ENCODE data around the gene SYNJ1. TPM values are rescaled to one million over a fixed set of nuclear protein-coding genes. Genes with fewer than 3 reads are reported as not detected.

SYNJ1 gene
- total RNA-seq, 1 donor = 6.2 TPM

DNA sequence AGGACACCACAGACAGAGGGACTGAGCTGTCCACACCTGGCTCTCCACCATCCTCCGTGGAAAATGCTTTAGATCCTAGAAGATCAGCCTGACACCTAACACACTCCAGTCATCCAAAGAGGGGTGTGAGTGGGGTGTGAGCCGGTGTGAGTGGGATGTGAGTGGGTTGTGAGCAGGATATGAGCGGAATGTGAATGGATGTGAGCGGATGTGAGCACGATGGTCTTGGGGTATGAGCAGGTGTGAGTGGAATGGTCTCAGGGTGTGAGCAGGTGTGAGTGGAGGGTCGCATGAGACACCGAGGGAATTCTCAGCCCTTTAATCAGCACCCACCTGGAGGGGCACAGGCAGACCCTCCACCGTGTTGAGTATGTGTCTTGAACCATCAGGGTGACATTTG lies 143.3 kb downstream of the SYNJ1 start:
- Histone ChIP-seq H4K20me1 (ENCODE audit: insufficient read depth, low read length) (no peaks in the 10 kb centered on the region), H3K9me3 (ENCODE audit: low read depth, low read length) (no peaks in the 10 kb centered on the region), H3K4me1 (ENCODE audit: insufficient read depth, low read length) (no peaks in the 10 kb centered on the region), H2AFZ (ENCODE audit: low read length) (no peak overlapping the region), H3K4me3 (ENCODE audit: insufficient read depth, low read length) (no peak overlapping the region), H3K4me2 (ENCODE audit: insufficient read depth, low read length) (no peak overlapping the region), H3K27me3 (ENCODE audit: insufficient read depth, low read length) (peaks cover 32% of the 10 kb centered on the region), H3K27ac (ENCODE audit: low read depth, low read length) (no peak overlapping the region), H3K36me3 (ENCODE audit: insufficient read depth, low read length) (no peaks in the 10 kb centered on the region), H3K79me2 (ENCODE audit: insufficient read depth, low read length) (no peaks in the 10 kb centered on the region)
- TF ChIP-seq, protein P1, sequence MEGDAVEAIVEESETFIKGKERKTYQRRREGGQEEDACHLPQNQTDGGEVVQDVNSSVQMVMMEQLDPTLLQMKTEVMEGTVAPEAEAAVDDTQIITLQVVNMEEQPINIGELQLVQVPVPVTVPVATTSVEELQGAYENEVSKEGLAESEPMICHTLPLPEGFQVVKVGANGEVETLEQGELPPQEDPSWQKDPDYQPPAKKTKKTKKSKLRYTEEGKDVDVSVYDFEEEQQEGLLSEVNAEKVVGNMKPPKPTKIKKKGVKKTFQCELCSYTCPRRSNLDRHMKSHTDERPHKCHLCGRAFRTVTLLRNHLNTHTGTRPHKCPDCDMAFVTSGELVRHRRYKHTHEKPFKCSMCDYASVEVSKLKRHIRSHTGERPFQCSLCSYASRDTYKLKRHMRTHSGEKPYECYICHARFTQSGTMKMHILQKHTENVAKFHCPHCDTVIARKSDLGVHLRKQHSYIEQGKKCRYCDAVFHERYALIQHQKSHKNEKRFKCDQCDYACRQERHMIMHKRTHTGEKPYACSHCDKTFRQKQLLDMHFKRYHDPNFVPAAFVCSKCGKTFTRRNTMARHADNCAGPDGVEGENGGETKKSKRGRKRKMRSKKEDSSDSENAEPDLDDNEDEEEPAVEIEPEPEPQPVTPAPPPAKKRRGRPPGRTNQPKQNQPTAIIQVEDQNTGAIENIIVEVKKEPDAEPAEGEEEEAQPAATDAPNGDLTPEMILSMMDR (IDR thresholded peaks at IDR 0.05; ENCODE audit: extremely low read depth, low read depth, low read length) = no peak
- no peak for DNase-seq (ENCODE audit: insufficient read length, low spot score, missing footprints)

DNA sequence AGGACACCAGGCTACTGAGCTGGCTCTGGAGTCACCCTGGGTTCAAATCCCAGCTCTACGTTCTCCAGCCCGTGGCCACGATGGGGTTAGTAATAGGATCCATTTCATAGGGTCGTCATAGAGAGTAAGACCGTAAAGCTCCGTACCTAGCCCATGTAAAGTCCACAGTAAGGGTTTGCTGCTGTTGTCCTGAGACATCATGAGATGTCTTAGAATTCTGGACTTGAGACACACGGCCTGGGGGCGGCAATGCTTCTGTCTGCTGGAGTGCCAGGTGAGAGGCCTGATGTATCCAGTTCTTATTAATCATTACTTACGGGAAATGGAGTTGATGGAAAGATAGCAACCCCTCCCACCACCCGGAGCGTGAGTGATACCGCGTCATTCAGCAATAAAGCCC lies 146.1 kb downstream of the SYNJ1 start:
- no peaks in the 10 kb centered on the region for H3K4me1 ChIP-seq (ENCODE audit: insufficient read depth, low read length)
- TF ChIP-seq, protein P1 (IDR thresholded peaks at IDR 0.05; ENCODE audit: extremely low read depth, low read depth, low read length) = no peak
- no peaks in the 10 kb centered on the region for H3K9me3 ChIP-seq (ENCODE audit: low read depth, low read length)
- H3K27me3 ChIP-seq (ENCODE audit: insufficient read depth, low read length) = peaks cover 38% of the 10 kb centered on the region
- no peak overlapping the region for H3K4me2 ChIP-seq (ENCODE audit: insufficient read depth, low read length)
- no peak overlapping the region for H3K27ac ChIP-seq (ENCODE audit: low read depth, low read length)
- no peak for DNase-seq (ENCODE audit: insufficient read length, low spot score, missing footprints)
- H3K79me2 ChIP-seq (ENCODE audit: insufficient read depth, low read length) = no peaks in the 10 kb centered on the region
- no peak overlapping the region for H2AFZ ChIP-seq (ENCODE audit: low read length)
- H3K36me3 ChIP-seq (ENCODE audit: insufficient read depth, low read length) = no peaks in the 10 kb centered on the region
- no peak overlapping the region for H3K4me3 ChIP-seq (ENCODE audit: insufficient read depth, low read length)
- H4K20me1 ChIP-seq (ENCODE audit: insufficient read depth, low read length) = no peaks in the 10 kb centered on the region

DNA sequence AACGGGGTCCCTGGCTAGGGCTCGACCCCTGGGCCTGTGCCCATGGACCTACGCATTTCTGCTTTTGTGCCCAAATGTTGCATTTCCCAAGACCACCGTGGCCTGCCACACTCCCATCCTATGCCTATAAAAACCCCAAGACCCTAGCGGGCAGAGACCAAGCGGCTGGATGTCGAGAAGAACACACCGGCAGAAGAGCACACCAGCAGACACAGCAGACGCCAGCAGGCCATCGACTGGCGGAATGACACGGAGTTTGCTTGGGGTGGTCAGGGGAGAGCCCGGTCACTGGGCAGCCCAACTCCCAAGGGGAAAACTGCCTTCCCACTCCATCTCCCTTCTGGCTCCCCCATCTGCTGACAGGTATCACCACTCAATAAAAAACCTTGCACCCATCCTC lies 146.9 kb downstream of the SYNJ1 start:
- Histone ChIP-seq H3K27me3 (ENCODE audit: insufficient read depth, low read length) (peaks cover 32% of the 10 kb centered on the region), H4K20me1 (ENCODE audit: insufficient read depth, low read length) (no peaks in the 10 kb centered on the region), H3K27ac (ENCODE audit: low read depth, low read length) (no peak overlapping the region), H3K4me3 (ENCODE audit: insufficient read depth, low read length) (no peak overlapping the region), H3K4me2 (ENCODE audit: insufficient read depth, low read length) (no peak overlapping the region), H3K79me2 (ENCODE audit: insufficient read depth, low read length) (no peaks in the 10 kb centered on the region), H2AFZ (ENCODE audit: low read length) (no peak overlapping the region), H3K4me1 (ENCODE audit: insufficient read depth, low read length) (no peaks in the 10 kb centered on the region), H3K36me3 (ENCODE audit: insufficient read depth, low read length) (no peaks in the 10 kb centered on the region), H3K9me3 (ENCODE audit: low read depth, low read length) (no peaks in the 10 kb centered on the region)
- TF ChIP-seq, protein P1 (IDR thresholded peaks at IDR 0.05; ENCODE audit: extremely low read depth, low read depth, low read length) = no peak
- no peak for DNase-seq (ENCODE audit: insufficient read length, low spot score, missing footprints)

Other genes starting within 250 kb of the SYNJ1 start
- gene TCP10L, start 142.5 kb downstream of the SYNJ1 start, total RNA-seq = 0.72 TPM in 1 of 2 replicates, not detected in the other
- 14.7 and 14.8 TPM in 2 replicates for gene CFAP298, start 115.6 kb downstream of the SYNJ1 start, total RNA-seq
- gene PAXBP1, start 43.7 kb upstream of the SYNJ1 start, total RNA-seq = 33.6 and 34.0 TPM in 2 replicates

Measured in osteoblast (primary cell).